ENCODE data around the gene SARNP. TPM values are rescaled to one million over a fixed set of nuclear protein-coding genes. Genes with fewer than 3 reads are reported as not detected.

The SARNP gene
- total RNA-seq, 1 donor from 2014 or later = 33.1 TPM

GRCh38 chr12:55815473-55815872 lies 2.1 kb downstream of the SARNP start:
- no peak for TF ChIP-seq POLR2AphosphoS5 (IDR thresholded peaks at IDR 0.05; ENCODE audit: insufficient read depth in 1 of 2, low read depth in 1 of 2)
- no peak for TF ChIP-seq POLR2A (IDR thresholded peaks at IDR 0.05)
- TF ChIP-seq CTCF (IDR thresholded peaks at IDR 0.05) = no peak
- Histone ChIP-seq H3K36me3 (peaks cover 0 to 7% of the 10 kb centered on the region in 2 donors), H3K27me3 (no peaks in the 10 kb centered on the region), H3K27ac (no peak overlapping the region), H3K4me3 (no peak overlapping the region), H3K9me3 (no peaks in the 10 kb centered on the region), H3K4me1 (peaks cover 68% of the 10 kb centered on the region)
- DNase-seq (ENCODE audit: extremely low spot score in 2 of 2) = no peak
- intact Hi-C loops (cut with DNase I) = no loop called here

- intact Hi-C loops (cut with DNase I) = no loop called here
- Histone ChIP-seq H3K4me1 (peaks cover 66% of the 10 kb centered on the region), H3K27ac (no peak overlapping the region), H3K4me3 (no peak overlapping the region), H3K9me3 (no peaks in the 10 kb centered on the region), H3K27me3 (no peaks in the 10 kb centered on the region), H3K36me3 (peaks cover 0 to 2% of the 10 kb centered on the region in 2 donors)
- DNase-seq (ENCODE audit: extremely low spot score in 2 of 2) = no peak
- no peak for TF ChIP-seq POLR2A (IDR thresholded peaks at IDR 0.05)
- TF ChIP-seq CTCF (IDR thresholded peaks at IDR 0.05) = no peak
- no peak for TF ChIP-seq POLR2AphosphoS5 (IDR thresholded peaks at IDR 0.05; ENCODE audit: insufficient read depth in 1 of 2, low read depth in 1 of 2)
Observed at GRCh38 chr12:55814257-55814656, 3.3 kb downstream of the SARNP start.

GRCh38 chr12:55812088-55812487 lies 5.4 kb downstream of the SARNP start:
- TF ChIP-seq POLR2A (IDR thresholded peaks at IDR 0.05) = no peak
- no peak for TF ChIP-seq CTCF (IDR thresholded peaks at IDR 0.05)
- no peak for TF ChIP-seq POLR2AphosphoS5 (IDR thresholded peaks at IDR 0.05; ENCODE audit: insufficient read depth in 1 of 2, low read depth in 1 of 2)
- peaks cover 56% of the 10 kb centered on the region for H3K4me1 ChIP-seq
- DNase-seq (ENCODE audit: extremely low spot score in 2 of 2) = no peak
- H3K4me3 ChIP-seq = no peak overlapping the region
- H3K36me3 ChIP-seq = peaks cover 0 to 5% of the 10 kb centered on the region in 2 donors
- no peak overlapping the region for H3K27ac ChIP-seq
- no peaks in the 10 kb centered on the region for H3K9me3 ChIP-seq
- intact Hi-C loops (cut with DNase I) = no loop called here
- H3K27me3 ChIP-seq = no peaks in the 10 kb centered on the region

GRCh38 chr12:55809274-55809673 lies 8.2 kb downstream of the SARNP start:
- intact Hi-C loops (cut with DNase I) = no loop called here
- Histone ChIP-seq H3K36me3 (peaks cover 0 to 5% of the 10 kb centered on the region in 2 donors), H3K4me1 (peaks cover 30% of the 10 kb centered on the region), H3K27me3 (no peaks in the 10 kb centered on the region), H3K9me3 (no peaks in the 10 kb centered on the region), H3K27ac (no peak overlapping the region), H3K4me3 (no peak overlapping the region)
- TF ChIP-seq CTCF (IDR thresholded peaks at IDR 0.05) = no peak
- no peak for DNase-seq (ENCODE audit: extremely low spot score in 2 of 2)

- H3K27ac ChIP-seq = no peak overlapping the region
- peaks cover 0 to 15% of the 10 kb centered on the region in 2 donors for H3K36me3 ChIP-seq
- H3K27me3 ChIP-seq = no peaks in the 10 kb centered on the region
- DNase-seq (ENCODE audit: extremely low spot score in 2 of 2) = no peak
- H3K4me3 ChIP-seq = no peak overlapping the region
- H3K9me3 ChIP-seq = no peaks in the 10 kb centered on the region
- intact Hi-C loops (cut with DNase I) = no loop called here
- H3K4me1 ChIP-seq = peaks cover 9% of the 10 kb centered on the region
- TF ChIP-seq POLR2A (IDR thresholded peaks at IDR 0.05) (no peak), CTCF (IDR thresholded peaks at IDR 0.05) (no peak), POLR2AphosphoS5 (IDR thresholded peaks at IDR 0.05; ENCODE audit: insufficient read depth in 1 of 2, low read depth in 1 of 2) (no peak)
Observed at GRCh38 chr12:55806982-55807381, 10.5 kb downstream of the SARNP start.
